Measurements from ENCODE around the gene TXNRD2.
"Not testable (repeated sequence)": the region's sequence is repeated elsewhere in the genome, so short reads cannot be mapped to it uniquely, and the experiment has no call there.

TXNRD2 gene

GRCh38 chr22:19885841-19886592 lies 55.6 kb downstream of the TXNRD2 start:
- no peak for DNase-seq

GRCh38 chr22:19884954-19885751 lies 56.5 kb downstream of the TXNRD2 start:
- DNase-seq, result no peak

- DNase-seq, result no peak
Measured at GRCh38 chr22:19884161-19884953, 57.3 kb downstream of the TXNRD2 start.

GRCh38 chr22:19883446-19883845 lies 58.2 kb downstream of the TXNRD2 start:
- not testable (repeated sequence) for DNase-seq

- no peak for DNase-seq
Measured at GRCh38 chr22:19882446-19883381, 58.9 kb downstream of the TXNRD2 start.

GRCh38 chr22:19880786-19881569 lies 60.6 kb downstream of the TXNRD2 start:
- peak; percentile 86 for DNase-seq

- DNase-seq, result no peak
Measured at GRCh38 chr22:19879992-19880785, 61.4 kb downstream of the TXNRD2 start.

- no peak for DNase-seq
Measured at GRCh38 chr22:19879643-19879991, 62.0 kb downstream of the TXNRD2 start.

- no peak for DNase-seq
Measured at GRCh38 chr22:19879246-19879570, 62.4 kb downstream of the TXNRD2 start.

- DNase-seq, result no peak
Measured at GRCh38 chr22:19878461-19879245, 63.0 kb downstream of the TXNRD2 start.

GRCh38 chr22:19877626-19878339 lies 63.8 kb downstream of the TXNRD2 start:
- DNase-seq, result no peak

- no peak for DNase-seq
Measured at GRCh38 chr22:19876941-19877625, 64.5 kb downstream of the TXNRD2 start.

GRCh38 chr22:19876314-19876940 lies 65.2 kb downstream of the TXNRD2 start:
- DNase-seq, result peak; percentile 45

- DNase-seq, result peak; percentile 45
Measured at GRCh38 chr22:19875531-19876313, 65.9 kb downstream of the TXNRD2 start.

- no peak for DNase-seq
Measured at GRCh38 chr22:19875061-19875530, 66.5 kb downstream of the TXNRD2 start.

GRCh38 chr22:19874307-19875060 lies 67.1 kb downstream of the TXNRD2 start:
- DNase-seq, result no peak

All from NCI-H226 (cell line).